Neural cell (in vitro differentiated cells): ENCODE measurements around the gene SNTG2. TPM values are rescaled to one million over a fixed set of nuclear protein-coding genes. Genes with fewer than 3 reads are reported as not detected.

Source experiments
- H2AFZ ChIP-seq: fragments of 200-600, 300-800 bp; sonication (generic), shearing (Covaris generic); 2 replicates; pipeline ENCODE4 v1.6.0; 2014; ENCODE audit warnings: low read depth, mild to moderate bottlenecking, antibody characterized with exemption, low read length, moderate library complexity
- H3F3A ChIP-seq: fragments of 200-600 bp; shearing (Covaris generic); 2 replicates; pipeline ENCODE4 v1.6.1; 2016; ENCODE audit warnings: mild to moderate bottlenecking, moderate library complexity, mixed read lengths, antibody characterized with exemption, low read length; ENCODE audit not compliant: insufficient read depth, poor library complexity, severe bottlenecking
- H3K27ac ChIP-seq: fragments of 200-600, 300-800 bp; sonication (generic), shearing (Covaris generic); 2 replicates; pipeline ENCODE4 v1.5.1; 2014; ENCODE audit warnings: mild to moderate bottlenecking, low read length, moderate library complexity
- H3K27me3 ChIP-seq: fragments of 300-800, 200-600 bp; sonication (generic), shearing (Covaris generic); 2 replicates; pipeline ENCODE4 v1.6.0; 2014; ENCODE audit warnings: mild to moderate bottlenecking, low read depth, low read length, moderate library complexity; ENCODE audit not compliant: insufficient read depth
- H3K36me3 ChIP-seq: fragments of 300-800, 200-600 bp; sonication (generic), shearing (Covaris generic); 2 replicates; pipeline ENCODE4 v1.5.1; 2014; ENCODE audit warnings: mild to moderate bottlenecking, antibody characterized with exemption, low read length, moderate library complexity; ENCODE audit not compliant: insufficient read depth
- H3K4me2 ChIP-seq: fragments of 300-800, 200-600 bp; sonication (generic), shearing (Covaris generic); 2 replicates; pipeline ENCODE4 v1.6.0; 2014; ENCODE audit warnings: mild to moderate bottlenecking, low read length
- H3K4me3 ChIP-seq: fragments of 300-800, 200-600 bp; sonication (generic), shearing (Covaris generic); 2 replicates; pipeline ENCODE4 v1.5.1; 2014; ENCODE audit warnings: mild to moderate bottlenecking, low read length, moderate library complexity
- H3K79me2 ChIP-seq: fragments of 200-600 bp; shearing (Covaris generic); replicated peaks from 2 replicates; pipeline ENCODE4 v1.6.0; 2014; ENCODE audit warnings: mild to moderate bottlenecking, low read length, moderate library complexity; ENCODE audit not compliant: insufficient read depth
- H3K9ac ChIP-seq: fragments of 300-800, 200-600 bp; sonication (generic), shearing (Covaris generic); 2 replicates; pipeline ENCODE4 v1.6.1; 2016; ENCODE audit warnings: mild to moderate bottlenecking, low read length, mixed read lengths
- H3K9me2 ChIP-seq: fragments of 200-600 bp; shearing (Covaris generic); 2 replicates; pipeline ENCODE4 v1.6.1; 2016; ENCODE audit warnings: mild to moderate bottlenecking, low read length, mixed read lengths; ENCODE audit not compliant: insufficient read depth
- H3K9me3 ChIP-seq: fragments of 200-600, 300-800 bp; sonication (generic), shearing (Covaris generic); 2 replicates; pipeline ENCODE4 v1.6.1; 2016; ENCODE audit warnings: mild to moderate bottlenecking, mixed run types, low read length, moderate library complexity, mixed read lengths
- H4K20me1 ChIP-seq: fragments of 200-600 bp; shearing (Covaris generic); 2 replicates; pipeline ENCODE4 v1.6.1; 2016; ENCODE audit warnings: mild to moderate bottlenecking, mixed run types; ENCODE audit not compliant: insufficient read depth
- EP300 ChIP-seq: fragments of 450-650 bp; conservative IDR thresholded peaks from 2 replicates; pipeline ENCODE4 v1.6.1; 2014; ENCODE audit warnings: antibody characterized with exemption, mild to moderate bottlenecking, moderate library complexity; ENCODE audit not compliant: poor library complexity, severe bottlenecking
- EZH2 ChIP-seq: fragments of 200-600, 300-800 bp; shearing (Covaris generic), sonication (generic); IDR thresholded peaks from 2 replicates; pipeline ENCODE4 v1.6.1; 2014; ENCODE audit warnings: antibody characterized with exemption, low read length, borderline replicate concordance, mild to moderate bottlenecking; ENCODE audit not compliant: insufficient read depth, poor library complexity, severe bottlenecking
- MXI1 ChIP-seq: fragments of 450-650 bp; conservative IDR thresholded peaks from 2 replicates; pipeline ENCODE4 v1.6.1; 2014; ENCODE audit warnings: antibody characterized with exemption, mild to moderate bottlenecking; ENCODE audit not compliant: poor library complexity, severe bottlenecking
- POLR2AphosphoS5 ChIP-seq: IDR thresholded peaks from 2 replicates; pipeline ENCODE4 v1.6.1; 2012
- RAD21 ChIP-seq: fragments of 450-650 bp; conservative IDR thresholded peaks from 2 replicates; pipeline ENCODE4 v1.6.1; 2014; ENCODE audit warnings: antibody characterized with exemption, mild to moderate bottlenecking, moderate library complexity
- SMC3 ChIP-seq: fragments of 450-650 bp; conservative IDR thresholded peaks from 2 replicates; pipeline ENCODE4 v1.6.1; 2014; ENCODE audit warnings: antibody characterized with exemption, mild to moderate bottlenecking, moderate library complexity; ENCODE audit not compliant: poor library complexity
- TAF1 ChIP-seq: IDR thresholded peaks from 2 replicates; pipeline ENCODE4 v1.6.1; 2012; ENCODE audit warnings: low read depth
- polyA plus RNA-seq: library from polyadenylated mRNA; depleted of rRNA; stranded (reverse); fragments of >200 nt; gene quantifications from 2 replicates; pipeline ENCODE4 v1.2.3, GENCODE V29; 2014
- TF ChIP-seq, protein P1 (sequence below): fragments of 450-650 bp; IDR thresholded peaks from 2 replicates; pipeline ENCODE4 v1.5.1; 2014; ENCODE audit warnings: antibody characterized with exemption, mild to moderate bottlenecking, moderate library complexity; ENCODE audit not compliant: poor library complexity, severe bottlenecking
- TF ChIP-seq, protein P2 (sequence below): IDR thresholded peaks from 2 replicates; pipeline ENCODE4 v1.6.1; 2012; ENCODE audit warnings: borderline replicate concordance

Gene SNTG2
- polyA plus RNA-seq, 1 donor from 2014 or later: not detected

DNA sequence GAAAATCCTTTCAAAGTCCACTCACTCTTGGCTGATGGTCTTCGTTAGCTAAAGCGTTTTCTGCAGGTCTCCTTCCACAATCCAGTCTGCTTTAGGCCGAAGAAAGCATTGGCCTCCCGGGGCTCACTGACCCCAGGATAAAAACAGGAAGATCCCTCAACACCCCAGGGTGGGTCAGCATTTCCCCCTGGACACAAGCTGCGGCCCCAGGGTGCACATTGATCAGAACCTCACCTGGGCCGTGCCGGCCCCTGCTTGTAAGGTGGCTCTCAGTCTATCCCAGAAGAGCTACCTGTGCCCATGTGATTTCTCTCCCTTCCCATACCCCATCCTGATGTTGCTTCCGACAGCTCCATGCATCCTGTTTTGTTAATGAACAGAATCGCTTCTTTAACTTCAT is 349.6 kb downstream of the SNTG2 start:
- Histone ChIP-seq H3K4me3 (no peak overlapping the region), H3K9me2 (no peaks in the 10 kb centered on the region), H3K36me3 (no peaks in the 10 kb centered on the region), H3K27me3 (no peaks in the 10 kb centered on the region), H3K9ac (no peak overlapping the region), H3K79me2 (no peaks in the 10 kb centered on the region), H2AFZ (no peak overlapping the region), H3K9me3 (no peaks in the 10 kb centered on the region), H3K4me2 (no peak overlapping the region), H4K20me1 (no peaks in the 10 kb centered on the region), H3F3A (no peaks in the 10 kb centered on the region), H3K27ac (no peak overlapping the region)
- TF ChIP-seq TAF1: no peak
- no peak for TF ChIP-seq POLR2AphosphoS5
- TF ChIP-seq, protein P1, sequence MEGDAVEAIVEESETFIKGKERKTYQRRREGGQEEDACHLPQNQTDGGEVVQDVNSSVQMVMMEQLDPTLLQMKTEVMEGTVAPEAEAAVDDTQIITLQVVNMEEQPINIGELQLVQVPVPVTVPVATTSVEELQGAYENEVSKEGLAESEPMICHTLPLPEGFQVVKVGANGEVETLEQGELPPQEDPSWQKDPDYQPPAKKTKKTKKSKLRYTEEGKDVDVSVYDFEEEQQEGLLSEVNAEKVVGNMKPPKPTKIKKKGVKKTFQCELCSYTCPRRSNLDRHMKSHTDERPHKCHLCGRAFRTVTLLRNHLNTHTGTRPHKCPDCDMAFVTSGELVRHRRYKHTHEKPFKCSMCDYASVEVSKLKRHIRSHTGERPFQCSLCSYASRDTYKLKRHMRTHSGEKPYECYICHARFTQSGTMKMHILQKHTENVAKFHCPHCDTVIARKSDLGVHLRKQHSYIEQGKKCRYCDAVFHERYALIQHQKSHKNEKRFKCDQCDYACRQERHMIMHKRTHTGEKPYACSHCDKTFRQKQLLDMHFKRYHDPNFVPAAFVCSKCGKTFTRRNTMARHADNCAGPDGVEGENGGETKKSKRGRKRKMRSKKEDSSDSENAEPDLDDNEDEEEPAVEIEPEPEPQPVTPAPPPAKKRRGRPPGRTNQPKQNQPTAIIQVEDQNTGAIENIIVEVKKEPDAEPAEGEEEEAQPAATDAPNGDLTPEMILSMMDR: no peak
- TF ChIP-seq RAD21: no peak
- TF ChIP-seq, protein P2, sequence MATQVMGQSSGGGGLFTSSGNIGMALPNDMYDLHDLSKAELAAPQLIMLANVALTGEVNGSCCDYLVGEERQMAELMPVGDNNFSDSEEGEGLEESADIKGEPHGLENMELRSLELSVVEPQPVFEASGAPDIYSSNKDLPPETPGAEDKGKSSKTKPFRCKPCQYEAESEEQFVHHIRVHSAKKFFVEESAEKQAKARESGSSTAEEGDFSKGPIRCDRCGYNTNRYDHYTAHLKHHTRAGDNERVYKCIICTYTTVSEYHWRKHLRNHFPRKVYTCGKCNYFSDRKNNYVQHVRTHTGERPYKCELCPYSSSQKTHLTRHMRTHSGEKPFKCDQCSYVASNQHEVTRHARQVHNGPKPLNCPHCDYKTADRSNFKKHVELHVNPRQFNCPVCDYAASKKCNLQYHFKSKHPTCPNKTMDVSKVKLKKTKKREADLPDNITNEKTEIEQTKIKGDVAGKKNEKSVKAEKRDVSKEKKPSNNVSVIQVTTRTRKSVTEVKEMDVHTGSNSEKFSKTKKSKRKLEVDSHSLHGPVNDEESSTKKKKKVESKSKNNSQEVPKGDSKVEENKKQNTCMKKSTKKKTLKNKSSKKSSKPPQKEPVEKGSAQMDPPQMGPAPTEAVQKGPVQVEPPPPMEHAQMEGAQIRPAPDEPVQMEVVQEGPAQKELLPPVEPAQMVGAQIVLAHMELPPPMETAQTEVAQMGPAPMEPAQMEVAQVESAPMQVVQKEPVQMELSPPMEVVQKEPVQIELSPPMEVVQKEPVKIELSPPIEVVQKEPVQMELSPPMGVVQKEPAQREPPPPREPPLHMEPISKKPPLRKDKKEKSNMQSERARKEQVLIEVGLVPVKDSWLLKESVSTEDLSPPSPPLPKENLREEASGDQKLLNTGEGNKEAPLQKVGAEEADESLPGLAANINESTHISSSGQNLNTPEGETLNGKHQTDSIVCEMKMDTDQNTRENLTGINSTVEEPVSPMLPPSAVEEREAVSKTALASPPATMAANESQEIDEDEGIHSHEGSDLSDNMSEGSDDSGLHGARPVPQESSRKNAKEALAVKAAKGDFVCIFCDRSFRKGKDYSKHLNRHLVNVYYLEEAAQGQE: no peak
- TF ChIP-seq EZH2: no peak
- TF ChIP-seq EP300: no peak

DNA sequence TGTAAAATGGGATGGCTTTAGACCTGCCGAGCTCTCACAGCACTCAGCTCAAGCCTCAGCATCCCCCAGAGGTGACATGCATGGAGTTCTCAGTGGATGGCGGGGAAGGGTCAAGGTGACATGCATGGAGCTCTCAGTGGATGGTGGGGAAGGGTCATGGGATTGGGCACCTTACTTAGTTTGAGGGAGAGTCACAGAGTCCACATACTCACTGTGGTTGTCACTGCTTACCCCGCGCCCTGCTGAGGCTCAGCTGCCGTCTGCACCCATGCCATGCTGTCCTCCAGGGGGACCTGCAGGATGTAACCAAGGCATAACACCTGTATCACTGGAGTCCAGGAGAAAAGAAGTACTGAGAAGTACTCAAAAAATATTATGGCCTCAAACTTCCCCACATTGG is 350.4 kb downstream of the SNTG2 start:
- no peaks in the 10 kb centered on the region for H3K27me3 ChIP-seq
- H3F3A ChIP-seq: no peaks in the 10 kb centered on the region
- H3K4me3 ChIP-seq: no peak overlapping the region
- no peaks in the 10 kb centered on the region for H3K79me2 ChIP-seq
- no peak overlapping the region for H2AFZ ChIP-seq
- no peaks in the 10 kb centered on the region for H3K9me2 ChIP-seq
- TF ChIP-seq RAD21 (no peak), POLR2AphosphoS5 (no peak), EP300 (no peak), MXI1 (no peak), TAF1 (no peak), SMC3 (no peak), EZH2 (no peak)
- TF ChIP-seq, protein P2: no peak
- TF ChIP-seq, protein P1: no peak
- H3K9me3 ChIP-seq: no peaks in the 10 kb centered on the region
- H4K20me1 ChIP-seq: no peaks in the 10 kb centered on the region
- no peak overlapping the region for H3K9ac ChIP-seq
- no peak overlapping the region for H3K27ac ChIP-seq
- H3K4me2 ChIP-seq: no peak overlapping the region
- no peaks in the 10 kb centered on the region for H3K36me3 ChIP-seq
